ENCODE data around the gene MTMR3.
"Not testable (repeated sequence)": the region's sequence is repeated elsewhere in the genome, so short reads cannot be mapped to it uniquely, and the experiment has no call there.

The MTMR3 gene

DNA sequence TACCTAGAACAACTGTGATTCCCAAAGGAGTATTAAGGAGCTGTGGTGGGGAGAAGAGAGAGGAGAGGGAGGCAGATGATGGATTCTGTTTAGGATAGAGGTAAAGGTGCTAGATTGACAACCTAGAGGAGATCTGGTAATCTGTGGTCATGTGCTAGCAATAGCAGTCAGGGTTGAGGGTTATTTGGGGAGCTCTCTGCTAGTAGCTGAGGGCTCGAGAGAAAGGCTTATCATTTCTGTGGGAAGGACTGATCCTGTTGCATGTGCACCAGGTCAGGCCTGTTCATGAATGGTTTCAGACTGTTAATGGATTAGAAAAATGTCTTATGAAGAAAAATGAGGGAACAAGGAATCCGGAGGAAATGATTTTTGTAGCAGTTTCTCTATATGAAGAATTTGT lies 63.2 kb downstream of the MTMR3 start:
- Mint-ChIP-seq H3K27me3 (no peaks in the 10 kb centered on the region), H3K4me3 (no peak overlapping the region), H3K9me3 (peaks cover 5 to 7% of the 10 kb centered on the region in 2 donors), H3K4me1 (peaks cover 19 to 50% of the 10 kb centered on the region in 2 donors), H3K27ac (no peak overlapping the region), H3K36me3 (peaks cover 7 to 10% of the 10 kb centered on the region in 2 donors)
- DNase-seq: no peak
- ATAC-seq (replicated peaks): no peak

DNA sequence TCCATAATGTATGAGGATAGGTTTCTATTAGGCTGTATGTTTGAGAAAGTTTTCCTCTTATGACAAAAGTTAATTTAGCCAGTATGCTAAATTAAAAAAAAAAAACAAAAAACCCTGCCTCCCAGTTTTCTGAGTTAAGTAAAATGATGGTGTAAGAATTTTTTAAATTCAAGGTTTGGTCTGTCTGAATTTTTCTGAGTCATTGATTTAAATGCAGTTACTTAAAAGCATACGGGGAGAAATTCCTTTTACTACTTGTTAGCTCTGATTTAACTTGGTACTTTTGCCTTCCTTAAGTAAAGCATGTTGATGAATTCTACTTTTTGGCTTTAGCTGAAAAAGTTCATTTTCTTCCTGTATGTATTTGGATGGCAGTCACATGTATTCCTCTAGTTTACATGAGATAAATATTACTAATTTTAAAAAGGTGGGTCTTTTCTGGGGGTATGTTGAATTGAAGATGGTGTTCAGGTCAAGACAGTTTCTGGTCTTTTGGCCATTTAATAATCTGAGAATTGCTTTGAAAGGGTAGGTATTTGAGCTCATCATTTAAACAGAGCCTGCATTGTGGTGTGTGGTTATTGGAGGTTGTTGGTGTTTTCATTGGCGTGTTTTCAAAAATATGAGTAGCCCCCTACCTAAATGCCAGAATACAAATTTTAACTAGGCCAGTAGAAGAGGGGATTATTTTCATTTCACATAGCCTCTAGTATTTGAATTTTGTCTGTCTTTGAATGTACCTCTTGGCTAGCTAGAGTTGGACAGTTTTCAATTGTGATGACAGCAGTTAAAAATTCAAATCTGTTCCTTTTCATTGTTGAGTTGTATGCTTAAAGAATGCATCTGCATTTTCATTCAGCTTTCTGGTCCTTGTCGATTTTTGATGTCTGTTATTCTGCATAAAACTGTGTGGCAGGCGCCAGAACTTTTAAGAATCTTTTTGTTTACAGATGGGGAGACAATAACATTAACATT lies 64.7 kb downstream of the MTMR3 start:
- Mint-ChIP-seq H3K4me1 (peaks cover 19 to 56% of the 10 kb centered on the region in 2 donors), H3K27ac (no peak overlapping the region), H3K27me3 (no peaks in the 10 kb centered on the region), H3K4me3 (no peak overlapping the region), H3K36me3 (peaks cover 0 to under 1% of the 10 kb centered on the region in 2 donors), H3K9me3 (peaks cover under 1 to 2% of the 10 kb centered on the region in 2 donors)
- DNase-seq: no peak
- no peak for ATAC-seq (replicated peaks)

DNA sequence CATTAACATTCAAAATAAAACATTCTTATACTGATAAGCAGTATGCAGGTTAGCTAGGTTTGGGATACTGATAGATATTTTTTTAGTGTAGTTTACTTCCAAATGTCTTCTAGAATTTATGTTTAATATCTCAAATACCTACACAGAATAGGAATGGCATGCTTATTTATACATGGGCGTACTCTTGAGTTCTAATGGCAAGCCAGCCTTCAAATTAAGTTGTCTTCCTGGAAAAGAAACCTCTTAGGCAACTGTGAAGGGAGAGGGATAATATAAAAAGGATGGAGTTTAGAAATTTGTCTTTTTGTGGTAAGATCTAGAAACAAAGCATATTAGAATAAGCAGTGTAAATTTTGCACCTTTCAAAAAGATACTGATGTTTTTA lies 65.4 kb downstream of the MTMR3 start:
- no peak overlapping the region for H3K27ac Mint-ChIP-seq
- peaks cover 19 to 59% of the 10 kb centered on the region in 2 donors for H3K4me1 Mint-ChIP-seq
- DNase-seq: no peak
- H3K9me3 Mint-ChIP-seq: no peaks in the 10 kb centered on the region
- no peaks in the 10 kb centered on the region for H3K27me3 Mint-ChIP-seq
- no peak overlapping the region for H3K4me3 Mint-ChIP-seq
- ATAC-seq (replicated peaks): no peak
- no peaks in the 10 kb centered on the region for H3K36me3 Mint-ChIP-seq

DNA sequence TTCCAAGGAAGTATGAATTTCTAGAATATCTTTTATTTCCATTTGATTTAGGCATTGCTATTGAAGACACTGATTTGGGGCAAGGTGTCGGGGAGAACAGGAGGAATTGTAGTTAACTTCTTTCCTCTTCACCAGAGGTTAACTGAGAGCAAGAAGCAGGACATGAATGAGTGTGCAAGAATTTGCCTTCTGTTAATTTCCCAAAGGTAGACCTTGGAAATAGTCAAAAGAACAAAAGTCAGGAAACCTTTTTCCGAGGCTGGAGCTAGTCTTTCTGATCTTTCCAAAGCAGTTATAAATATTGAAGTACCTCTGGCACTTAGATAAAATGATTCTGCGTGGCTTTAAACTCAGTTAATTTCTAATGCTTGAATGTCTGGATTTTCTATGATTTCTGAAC lies 66.9 kb downstream of the MTMR3 start:
- H3K4me3 Mint-ChIP-seq: no peak overlapping the region
- H3K27me3 Mint-ChIP-seq: no peaks in the 10 kb centered on the region
- peaks cover 16 to 53% of the 10 kb centered on the region in 2 donors for H3K4me1 Mint-ChIP-seq
- DNase-seq (no peak), ATAC-seq (replicated peaks) (no peak)
- no peaks in the 10 kb centered on the region for H3K36me3 Mint-ChIP-seq
- H3K27ac Mint-ChIP-seq: no peak overlapping the region
- H3K9me3 Mint-ChIP-seq: no peaks in the 10 kb centered on the region

DNA sequence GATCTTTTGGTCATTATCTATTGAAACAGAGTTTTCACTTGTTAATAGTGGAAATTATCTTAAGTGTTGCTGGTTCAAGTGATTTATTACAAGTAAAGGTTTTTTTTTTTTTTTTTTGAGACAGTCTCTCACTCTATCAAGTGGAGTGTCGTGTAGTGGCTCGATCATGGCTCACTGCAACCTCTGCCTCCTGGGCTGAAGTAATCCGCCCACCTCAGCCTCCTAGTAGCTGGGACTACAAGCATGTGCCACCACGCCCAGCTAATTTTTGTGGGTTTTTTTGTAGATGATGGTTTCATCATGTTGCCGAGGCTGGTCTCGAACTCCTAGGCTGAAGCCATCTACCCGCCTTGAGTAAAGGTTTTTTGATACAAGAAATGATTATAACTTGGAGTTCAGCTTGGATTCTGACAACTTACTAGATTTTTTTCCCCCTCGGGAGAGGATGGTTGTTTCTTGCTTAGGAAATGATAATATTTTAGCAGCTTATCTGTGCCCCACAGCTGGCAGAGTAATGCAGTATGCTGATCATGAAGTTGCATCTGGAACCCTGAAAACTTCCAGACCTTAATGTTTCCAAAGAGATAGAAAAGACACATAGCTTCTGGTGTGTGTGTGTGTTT lies 68.9 kb downstream of the MTMR3 start:
- no peak for ATAC-seq (replicated peaks)
- peaks cover 0 to 2% of the 10 kb centered on the region in 2 donors for H3K36me3 Mint-ChIP-seq
- no peak overlapping the region for H3K27ac Mint-ChIP-seq
- no peaks in the 10 kb centered on the region for H3K9me3 Mint-ChIP-seq
- H3K4me3 Mint-ChIP-seq: no peak overlapping the region
- no peak for DNase-seq
- H3K4me1 Mint-ChIP-seq: peaks cover 10 to 52% of the 10 kb centered on the region in 2 donors
- H3K27me3 Mint-ChIP-seq: no peaks in the 10 kb centered on the region

DNA sequence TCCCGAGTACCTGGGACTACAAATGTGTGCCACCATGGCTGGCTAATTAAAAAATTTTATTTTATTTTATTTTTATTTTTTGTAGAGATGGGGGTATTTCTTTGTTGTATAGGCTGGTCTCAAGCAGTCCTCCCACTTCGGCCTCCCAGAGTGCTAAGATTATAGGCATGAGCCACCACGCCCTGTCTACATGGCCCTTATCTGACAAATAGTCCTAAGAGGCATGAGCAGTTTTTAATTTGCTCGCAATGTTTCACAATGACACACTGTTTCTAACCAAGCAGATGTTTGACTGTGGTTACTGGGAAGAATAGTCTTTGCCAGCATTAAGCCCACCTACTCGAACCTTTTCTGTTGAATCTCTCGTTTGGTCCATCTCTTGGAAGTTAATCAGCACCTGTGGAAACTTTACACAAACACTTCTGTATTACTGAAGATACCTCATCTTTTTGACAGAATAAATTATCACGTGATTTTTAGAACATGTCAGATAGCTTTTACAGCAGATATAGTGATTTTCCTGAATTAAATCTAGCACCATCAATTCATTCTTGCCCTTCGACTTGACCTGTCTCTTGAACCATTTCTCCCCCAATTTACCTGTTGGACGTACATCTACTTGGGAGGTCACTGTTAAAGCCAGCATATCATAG lies 71.4 kb downstream of the MTMR3 start:
- ATAC-seq (replicated peaks): no peak
- Mint-ChIP-seq H3K4me3 (no peak overlapping the region), H3K27me3 (no peaks in the 10 kb centered on the region), H3K27ac (no peak overlapping the region), H3K4me1 (peaks cover 8 to 41% of the 10 kb centered on the region in 2 donors), H3K36me3 (peaks cover 2 to 10% of the 10 kb centered on the region in 2 donors), H3K9me3 (no peaks in the 10 kb centered on the region)
- DNase-seq: no peak

DNA sequence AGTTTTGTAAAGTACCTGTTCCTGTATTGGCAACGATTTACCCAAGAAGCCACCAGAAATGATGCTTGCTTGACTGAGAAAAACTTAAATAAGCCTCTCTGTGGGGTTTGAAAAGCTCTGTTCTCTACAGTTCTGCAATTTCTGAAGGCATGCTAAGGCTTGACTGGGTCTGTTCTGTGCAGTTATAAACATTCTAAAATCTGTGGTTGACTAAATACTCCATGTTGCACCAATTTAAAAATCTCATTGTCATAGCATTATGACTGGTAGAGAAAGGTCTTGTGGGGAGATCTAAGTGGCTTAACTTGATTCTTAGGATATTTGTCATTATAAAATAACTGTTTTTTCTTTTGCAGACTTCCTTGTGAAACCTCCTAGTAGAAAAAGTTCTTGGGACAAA lies 73.7 kb downstream of the MTMR3 start:
- Mint-ChIP-seq H3K4me3 (no peak overlapping the region), H3K27me3 (no peaks in the 10 kb centered on the region), H3K36me3 (peaks cover 2 to 10% of the 10 kb centered on the region in 2 donors), H3K27ac (no peak overlapping the region), H3K9me3 (no peaks in the 10 kb centered on the region), H3K4me1 (peaks cover 6 to 24% of the 10 kb centered on the region in 2 donors)
- ATAC-seq (replicated peaks) (no peak), DNase-seq (no peak)

DNA sequence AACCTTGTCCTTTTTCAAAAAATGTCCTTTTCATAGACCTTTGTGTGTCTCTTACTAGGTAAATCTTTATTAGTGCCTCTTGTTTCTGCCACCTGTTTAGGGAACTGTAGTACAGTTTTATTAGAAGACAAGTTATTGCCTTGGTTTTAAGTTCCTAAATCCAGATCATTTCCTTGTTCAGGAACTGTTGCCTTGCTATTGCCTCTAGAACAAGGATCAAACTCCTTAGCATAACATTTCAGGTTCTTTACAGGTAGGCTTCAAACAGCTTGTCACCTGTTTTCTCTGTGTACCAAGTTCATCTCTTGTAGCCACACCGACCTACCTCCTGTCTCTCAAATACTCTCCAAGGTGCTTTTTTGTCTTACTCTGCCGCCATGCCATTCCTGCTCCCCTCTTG lies 75.2 kb downstream of the MTMR3 start:
- no peak overlapping the region for H3K27ac Mint-ChIP-seq

DNA sequence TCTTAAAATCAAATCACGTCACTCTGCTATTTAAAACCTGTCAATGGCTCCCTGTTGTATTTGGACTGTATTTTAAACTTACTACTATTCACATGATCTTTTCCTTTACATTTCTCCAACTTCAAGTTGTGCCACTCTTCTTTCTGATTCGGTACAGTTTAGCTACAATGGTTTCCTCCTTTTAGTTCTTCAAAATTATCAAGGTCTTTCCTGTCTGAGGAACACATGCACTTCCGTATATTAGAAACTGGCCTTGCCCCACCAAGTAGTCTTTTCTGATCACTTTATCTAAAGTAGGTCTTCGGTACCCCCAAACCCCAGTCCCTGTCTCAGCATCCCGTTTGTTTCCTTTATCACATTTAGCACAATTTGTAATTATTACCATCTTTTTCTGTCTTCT lies 81.8 kb downstream of the MTMR3 start:
- ATAC-seq (replicated peaks) (no peak), DNase-seq (no peak)
- Mint-ChIP-seq H3K27me3 (no peaks in the 10 kb centered on the region), H3K4me3 (no peak overlapping the region), H3K9me3 (no peaks in the 10 kb centered on the region), H3K27ac (no peak overlapping the region), H3K36me3 (peaks cover 5 to 9% of the 10 kb centered on the region in 2 donors), H3K4me1 (peaks cover 11 to 36% of the 10 kb centered on the region in 2 donors)

More for the DNA sequence above, 75.2 kb downstream of the MTMR3 start:
- Mint-ChIP-seq H3K4me3 (no peak overlapping the region), H3K4me1 (peaks cover 5 to 15% of the 10 kb centered on the region in 2 donors), H3K36me3 (peaks cover 2 to 10% of the 10 kb centered on the region in 2 donors), H3K9me3 (no peaks in the 10 kb centered on the region), H3K27me3 (no peaks in the 10 kb centered on the region)
- ATAC-seq (replicated peaks) (no peak), DNase-seq (no peak)

DNA sequence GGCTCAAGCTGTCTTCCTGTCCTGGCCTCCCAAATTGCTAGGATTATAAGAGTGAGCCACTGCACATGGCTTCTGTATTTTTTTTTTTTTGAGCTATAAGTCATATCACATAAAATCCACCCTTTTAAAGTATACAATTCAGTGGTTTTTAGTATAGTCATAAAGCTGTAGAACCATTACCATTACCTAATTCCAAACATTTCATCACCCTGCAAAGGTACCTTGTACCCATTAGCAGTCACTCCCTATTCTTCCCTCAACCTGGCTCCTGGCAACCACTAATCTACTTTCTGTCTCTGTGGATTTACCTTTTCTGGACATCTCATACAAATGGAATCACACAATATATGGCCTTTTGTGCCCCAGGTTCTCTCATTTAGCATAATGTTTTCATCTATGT lies 84.5 kb downstream of the MTMR3 start:
- peaks cover 11 to 36% of the 10 kb centered on the region in 2 donors for H3K4me1 Mint-ChIP-seq
- H3K9me3 Mint-ChIP-seq: no peaks in the 10 kb centered on the region
- no peak overlapping the region for H3K27ac Mint-ChIP-seq
- no peak for ATAC-seq (replicated peaks)
- H3K4me3 Mint-ChIP-seq: no peak overlapping the region
- peaks cover 8 to 15% of the 10 kb centered on the region in 2 donors for H3K36me3 Mint-ChIP-seq
- no peak for DNase-seq
- H3K27me3 Mint-ChIP-seq: no peaks in the 10 kb centered on the region

DNA sequence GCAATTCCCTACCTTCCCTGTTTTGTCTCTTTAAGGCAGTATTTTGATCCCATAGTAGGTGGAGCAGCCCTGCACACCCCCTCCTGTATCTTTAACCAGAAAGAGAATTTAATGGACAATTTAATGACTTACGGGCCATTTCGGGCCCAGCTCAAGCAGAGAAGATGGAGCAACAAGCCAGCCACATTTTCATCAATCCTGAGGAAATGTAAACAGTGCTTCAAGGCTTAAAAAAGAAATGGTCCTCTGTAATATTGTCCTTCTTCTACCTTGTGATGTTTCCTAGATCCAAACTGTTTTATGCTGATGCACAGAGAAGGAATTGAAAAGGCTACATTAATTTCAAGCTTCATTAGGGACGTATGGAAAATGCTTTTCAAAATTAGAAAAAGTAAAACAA lies 88.6 kb downstream of the MTMR3 start:
- no peaks in the 10 kb centered on the region for H3K27me3 Mint-ChIP-seq
- peaks cover 3 to 20% of the 10 kb centered on the region in 2 donors for H3K36me3 Mint-ChIP-seq
- no peak overlapping the region for H3K27ac Mint-ChIP-seq
- ATAC-seq (replicated peaks) (no peak), DNase-seq (no peak)
- H3K4me1 Mint-ChIP-seq: peaks cover 4 to 13% of the 10 kb centered on the region in 2 donors
- no peak overlapping the region for H3K4me3 Mint-ChIP-seq
- H3K9me3 Mint-ChIP-seq: no peaks in the 10 kb centered on the region

DNA sequence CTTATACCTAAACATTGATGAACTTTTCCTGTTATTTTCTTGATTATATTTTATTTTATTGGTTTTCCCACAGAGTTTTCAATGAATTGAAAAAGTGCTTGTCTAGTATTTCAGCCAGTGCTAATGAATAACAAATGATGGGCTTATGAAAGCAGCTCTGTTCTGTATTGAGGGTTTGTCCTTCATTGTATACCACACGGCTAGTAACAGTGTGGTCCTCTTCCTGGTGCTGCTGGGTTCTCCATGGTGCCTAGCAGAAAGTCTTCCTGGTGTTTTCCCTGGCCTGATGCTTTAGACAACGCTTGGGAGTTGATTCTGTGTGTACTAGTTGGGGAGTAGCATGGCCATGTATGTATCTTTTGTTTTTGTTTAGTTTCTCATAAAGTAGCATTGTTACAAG lies 89.1 kb downstream of the MTMR3 start:
- Mint-ChIP-seq H3K4me1 (peaks cover 4 to 13% of the 10 kb centered on the region in 2 donors), H3K4me3 (no peak overlapping the region), H3K27ac (no peak overlapping the region), H3K36me3 (peaks cover 3 to 20% of the 10 kb centered on the region in 2 donors), H3K9me3 (no peaks in the 10 kb centered on the region), H3K27me3 (no peaks in the 10 kb centered on the region)
- ATAC-seq (replicated peaks) (no peak), DNase-seq (no peak)

DNA sequence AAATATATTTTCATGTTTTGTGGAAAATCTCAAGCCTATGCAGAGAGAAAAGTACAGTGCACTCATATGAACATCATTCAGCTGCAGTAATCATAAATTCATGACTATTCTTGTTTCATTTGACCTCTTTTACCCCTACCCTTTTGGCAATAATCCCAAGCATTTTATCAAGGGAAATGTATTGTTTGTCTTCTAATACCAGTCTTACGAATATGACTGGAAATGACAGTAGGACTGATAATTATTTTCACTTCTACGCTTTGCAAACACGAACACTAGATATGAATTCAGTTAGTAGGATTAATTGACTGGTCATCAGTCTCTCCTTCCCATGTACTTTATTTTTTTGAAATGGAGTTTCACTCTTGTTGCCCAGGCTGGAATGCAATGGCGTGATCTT lies 90.3 kb downstream of the MTMR3 start:
- Mint-ChIP-seq H3K4me1 (peaks cover 3 to 13% of the 10 kb centered on the region in 2 donors), H3K27ac (no peak overlapping the region), H3K9me3 (no peaks in the 10 kb centered on the region), H3K4me3 (no peak overlapping the region), H3K27me3 (no peaks in the 10 kb centered on the region), H3K36me3 (peaks cover 3 to 17% of the 10 kb centered on the region in 2 donors)
- no peak for ATAC-seq (replicated peaks)
- DNase-seq: no peak

DNA sequence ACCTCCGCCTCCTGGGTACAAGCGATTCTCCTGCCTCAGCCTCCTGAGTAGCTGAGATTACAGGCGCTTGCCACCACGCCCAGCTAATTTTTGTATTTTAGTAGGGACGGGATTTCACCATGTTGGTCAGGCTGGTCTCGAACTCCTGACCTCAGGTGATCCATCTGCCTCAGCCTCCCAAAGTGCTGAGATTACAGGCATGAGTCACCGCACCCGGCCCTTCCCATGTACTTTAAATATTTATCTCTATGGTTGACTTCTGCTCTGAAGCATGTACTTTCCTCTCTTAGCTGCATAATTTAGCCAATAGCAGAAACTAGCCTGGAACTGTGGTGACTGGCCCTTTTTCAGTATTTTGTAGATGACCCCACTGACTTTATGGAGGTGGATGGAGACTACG lies 90.7 kb downstream of the MTMR3 start:
- H3K27ac Mint-ChIP-seq; H3K9me3 Mint-ChIP-seq; ATAC-seq (replicated peaks); DNase-seq; H3K4me1 Mint-ChIP-seq; H3K4me3 Mint-ChIP-seq; H3K27me3 Mint-ChIP-seq: not testable (repeated sequence)
- peaks cover 3 to 17% of the 10 kb centered on the region in 2 donors for H3K36me3 Mint-ChIP-seq
